ENCODE results near the gene SNRPE.

SNRPE gene

DNA sequence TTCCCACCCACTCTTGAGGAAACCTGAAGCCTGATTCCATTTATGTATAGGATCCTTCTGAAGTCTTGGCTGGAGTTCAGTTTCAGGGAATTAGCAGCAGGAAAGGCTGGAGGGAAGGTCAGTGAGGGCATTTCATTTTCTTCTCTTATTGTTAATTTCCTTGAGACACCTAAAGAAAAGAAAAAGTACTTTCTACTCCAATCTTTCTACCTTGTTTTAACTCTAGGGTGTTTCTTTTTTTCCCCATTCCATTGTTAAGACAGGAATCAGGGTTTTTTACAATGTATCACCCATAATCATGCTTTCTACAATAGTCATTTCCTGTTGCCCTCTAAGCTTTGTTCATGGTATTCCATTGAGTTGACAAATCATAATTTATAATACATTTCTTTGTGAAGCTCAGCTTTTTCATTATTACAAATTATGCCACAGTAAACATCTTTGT is 27.4 kb downstream of the SNRPE start:
- DNase-seq: no peak

DNA sequence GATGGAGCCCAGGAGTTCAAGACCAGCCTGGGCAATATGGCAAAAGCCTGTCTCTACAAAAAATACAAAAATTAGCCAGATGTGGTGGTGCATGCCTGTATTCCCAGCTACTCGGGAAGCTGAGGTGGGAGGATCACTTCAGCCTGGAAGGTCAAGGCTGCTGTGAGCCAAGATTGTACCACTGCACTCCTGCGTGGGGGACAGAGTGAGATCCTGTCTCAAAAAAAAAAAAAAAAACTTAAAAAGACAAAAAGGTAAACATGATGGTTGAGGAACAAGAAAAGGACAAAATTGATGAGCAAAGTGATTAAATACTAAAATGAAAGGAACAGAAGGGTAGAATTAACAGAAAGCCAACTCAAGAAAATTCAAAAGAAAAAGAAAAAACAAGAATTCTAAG is 30.6 kb downstream of the SNRPE start:
- no peak for DNase-seq

DNA sequence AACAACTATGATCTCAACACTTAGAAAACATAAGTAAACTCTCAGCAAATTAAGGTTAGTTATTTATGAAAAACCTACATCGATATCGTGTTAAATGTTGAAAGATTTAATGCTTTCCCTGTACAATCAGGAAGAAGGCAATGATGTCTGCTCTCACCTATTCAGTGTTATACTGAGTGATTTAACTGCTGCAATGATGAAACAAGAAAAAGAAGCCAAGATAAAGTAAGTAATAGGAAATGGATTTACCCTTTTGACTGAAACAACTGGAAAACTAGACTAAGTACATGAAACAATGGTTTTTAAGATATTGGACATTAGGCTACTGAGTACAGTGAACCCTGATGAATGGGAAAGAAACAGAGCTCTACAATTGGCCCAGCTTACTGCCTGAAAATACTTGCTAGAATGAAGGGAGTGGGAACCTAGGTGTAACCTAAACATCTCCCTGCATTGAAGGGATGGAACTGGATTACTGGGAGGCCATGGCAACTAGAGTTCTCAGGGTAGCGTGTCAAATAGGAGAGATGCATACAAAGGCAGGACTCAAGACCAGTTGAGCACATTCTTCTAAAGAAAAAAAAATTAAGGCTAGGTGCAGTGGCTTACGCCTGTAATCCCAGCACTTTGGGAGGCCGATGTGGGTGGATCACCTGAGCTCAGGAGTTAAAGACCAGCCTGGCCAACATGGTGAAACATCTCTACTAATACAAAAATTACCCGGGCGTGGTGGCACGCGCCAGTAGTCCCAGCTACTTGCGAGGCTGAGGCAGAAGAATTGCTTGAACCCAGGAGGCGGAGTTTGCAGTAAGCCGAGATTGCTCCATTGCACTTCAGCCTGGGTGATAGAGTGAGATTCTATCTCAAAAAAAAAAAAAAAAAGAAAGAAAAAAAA is 37.3 kb downstream of the SNRPE start:
- no peak for DNase-seq

DNA sequence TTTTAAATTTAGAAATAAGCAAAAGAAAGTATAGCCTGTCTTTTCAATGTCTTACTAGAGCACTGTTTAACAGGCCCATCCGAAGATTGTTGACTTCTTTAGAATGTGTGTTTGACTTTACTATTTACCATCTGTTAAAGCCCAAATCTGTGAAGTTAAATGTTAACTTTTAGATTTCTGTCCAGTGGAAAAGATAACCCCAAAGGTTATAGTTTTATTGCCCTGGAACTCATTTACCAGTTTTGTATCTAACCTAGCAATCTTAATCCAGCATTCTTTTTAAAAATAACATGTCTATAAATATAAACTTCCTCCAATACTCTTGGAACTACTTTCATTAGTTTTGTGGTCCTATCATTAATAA is 37.9 kb downstream of the SNRPE start:
- DNase-seq: no peak

DNA sequence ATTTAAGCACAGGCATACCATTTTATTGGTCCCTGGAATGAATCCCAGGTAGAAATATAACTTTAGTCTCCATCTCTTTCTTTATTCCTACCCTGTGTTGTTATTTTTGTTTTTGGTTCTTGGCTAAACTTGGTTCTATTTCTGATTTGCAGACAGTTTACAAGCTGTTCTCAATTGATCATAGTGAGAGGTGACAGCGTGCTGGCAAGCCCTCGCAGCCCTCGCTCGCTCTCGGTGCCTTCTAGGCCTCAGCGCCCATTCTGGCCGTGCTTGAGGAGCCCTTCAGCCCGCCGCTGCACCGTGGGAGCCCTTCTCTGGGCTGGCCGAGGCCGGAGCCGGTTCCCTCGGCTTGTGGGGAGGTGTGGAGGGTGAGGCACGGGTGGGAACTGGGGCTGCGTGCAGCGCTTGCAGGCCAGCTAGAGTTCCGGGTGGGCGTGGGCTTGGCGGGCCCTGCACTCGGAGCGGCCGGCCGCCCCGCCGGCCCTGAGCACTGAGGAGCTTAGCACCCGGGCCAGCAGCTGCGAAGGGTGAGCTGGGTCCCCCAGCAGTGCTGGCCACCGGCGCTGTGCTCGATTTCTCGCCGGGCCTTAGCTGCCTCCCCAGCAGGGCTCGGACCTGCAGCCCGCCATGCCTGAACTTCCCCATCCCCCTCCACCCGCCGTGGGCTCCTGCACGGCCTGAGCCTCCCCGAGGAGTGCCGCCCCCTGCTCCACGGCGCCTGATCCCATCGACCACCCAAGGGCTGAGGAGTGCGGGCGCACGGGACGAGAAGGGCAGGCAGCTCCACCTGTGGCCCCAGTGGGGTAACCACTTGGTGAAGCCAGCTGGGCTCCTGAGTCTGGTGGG is 38.7 kb downstream of the SNRPE start:
- no peak for DNase-seq

DNA sequence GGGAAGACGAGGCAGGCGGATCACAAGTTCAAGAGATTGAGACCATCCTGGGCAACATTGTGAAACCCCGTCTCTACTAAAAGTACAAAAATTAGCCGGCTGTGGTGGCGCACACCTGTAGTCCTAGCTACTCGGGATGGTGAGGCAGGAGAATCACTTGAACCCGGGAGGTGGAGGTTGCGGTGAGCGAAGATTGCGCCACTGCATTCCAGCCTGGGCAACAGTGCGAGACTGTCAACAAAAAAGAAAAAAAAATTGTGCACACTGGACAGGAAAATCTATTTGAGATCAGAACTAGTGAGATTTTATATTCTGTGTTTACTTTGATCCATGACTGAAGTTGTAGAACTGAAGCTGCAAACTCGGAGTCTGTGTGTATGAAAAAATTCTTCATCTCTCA is 40.2 kb downstream of the SNRPE start:
- DNase-seq: no peak

DNA sequence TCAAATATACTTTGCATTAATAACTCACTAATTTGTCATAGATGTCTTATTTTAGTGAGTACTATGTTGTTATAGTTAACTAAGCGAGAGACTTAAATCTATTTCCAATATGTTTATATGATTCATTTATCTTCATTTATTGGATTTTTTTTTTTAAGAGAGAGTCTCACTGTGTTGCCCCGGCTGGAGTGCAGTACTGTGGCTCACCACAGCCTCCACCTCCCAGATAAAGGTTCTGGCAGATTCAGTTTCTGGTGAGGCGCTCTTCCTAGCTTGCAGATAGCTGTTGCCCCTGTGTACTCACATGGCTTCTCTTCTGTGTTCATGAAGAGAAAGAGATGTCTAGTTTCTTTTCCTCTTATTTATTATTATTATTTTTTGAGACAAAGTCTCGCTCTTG is 43.9 kb downstream of the SNRPE start:
- no peak for DNase-seq

DNA sequence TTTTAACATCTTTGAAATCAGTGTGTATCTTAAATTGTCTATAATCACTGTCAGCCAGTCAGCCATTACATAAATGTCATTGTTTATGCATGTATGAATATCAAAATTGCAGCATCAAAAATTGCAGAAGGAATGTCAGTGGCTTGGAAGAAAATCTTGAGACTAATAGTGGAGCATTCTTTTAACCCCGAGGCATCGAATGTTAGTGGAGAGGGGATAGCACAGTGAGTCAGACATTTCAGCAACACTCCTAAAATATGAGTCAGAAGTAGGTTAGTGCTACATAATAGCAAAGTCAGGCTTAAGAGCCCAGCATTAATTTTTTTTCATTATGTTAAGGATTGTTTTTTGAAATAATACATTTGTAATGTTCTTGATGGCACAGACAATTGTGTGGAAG is 45.5 kb downstream of the SNRPE start:
- DNase-seq: no peak

DNA sequence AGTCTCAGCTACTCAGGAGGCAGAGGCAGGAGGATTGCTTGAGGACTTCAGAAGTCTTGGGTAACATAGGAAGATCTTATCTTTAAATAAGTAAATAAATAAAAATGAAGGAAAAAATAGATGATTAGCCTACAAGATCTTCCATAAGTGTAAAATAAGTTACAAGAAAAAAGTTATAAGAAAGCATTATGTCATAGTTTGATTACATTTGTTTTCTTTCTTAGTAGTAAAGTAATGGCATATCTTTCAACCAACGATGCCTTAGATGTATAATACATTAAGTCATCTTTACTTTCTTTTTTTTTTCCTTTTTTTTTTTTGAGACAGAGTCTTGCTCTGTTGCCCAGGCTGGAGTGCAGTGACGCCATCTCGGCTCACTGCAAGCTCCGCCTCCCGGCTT is 46.5 kb downstream of the SNRPE start:
- no peak for DNase-seq

DNA sequence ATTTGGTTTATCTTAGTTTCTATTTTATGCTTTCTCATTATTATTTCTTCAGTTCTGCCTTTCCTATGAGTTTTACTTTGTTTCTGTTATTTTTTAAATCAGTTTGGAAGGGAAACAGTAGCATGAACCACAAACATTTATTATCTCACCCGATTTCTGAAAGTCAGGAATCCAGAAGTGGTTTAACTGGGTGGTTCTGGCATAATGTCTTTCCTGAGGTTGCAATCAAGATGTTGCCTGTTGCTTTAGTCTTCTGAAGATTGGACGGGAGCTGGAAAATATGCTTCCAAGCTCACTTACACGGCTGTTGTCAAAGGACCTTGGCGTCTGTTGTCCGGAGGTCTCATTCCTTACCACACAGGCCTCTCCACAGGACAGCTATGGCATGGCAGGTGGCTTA is 50.4 kb downstream of the SNRPE start:
- no peak for DNase-seq

DNA sequence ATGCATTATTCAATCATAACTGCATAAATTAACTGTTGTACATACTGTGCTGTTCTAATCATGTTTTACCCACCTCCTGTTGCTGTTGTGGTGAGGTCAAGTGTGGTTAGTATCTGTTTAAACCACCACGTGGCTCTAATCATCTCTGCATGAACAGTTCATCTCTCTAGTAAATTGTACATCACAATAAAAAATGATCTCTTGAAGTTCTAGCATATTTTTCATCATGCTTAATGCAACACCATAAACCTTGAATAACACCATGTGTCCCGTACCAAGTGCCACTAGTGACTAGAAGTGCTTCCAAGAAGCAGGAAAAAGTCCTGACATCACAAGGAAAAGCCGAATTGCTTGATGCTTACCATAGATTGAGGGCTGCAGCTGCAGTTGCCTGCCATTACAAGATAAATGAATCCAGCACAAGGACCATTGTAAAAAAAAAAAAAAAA is 51.7 kb downstream of the SNRPE start:
- DNase-seq: no peak

DNA sequence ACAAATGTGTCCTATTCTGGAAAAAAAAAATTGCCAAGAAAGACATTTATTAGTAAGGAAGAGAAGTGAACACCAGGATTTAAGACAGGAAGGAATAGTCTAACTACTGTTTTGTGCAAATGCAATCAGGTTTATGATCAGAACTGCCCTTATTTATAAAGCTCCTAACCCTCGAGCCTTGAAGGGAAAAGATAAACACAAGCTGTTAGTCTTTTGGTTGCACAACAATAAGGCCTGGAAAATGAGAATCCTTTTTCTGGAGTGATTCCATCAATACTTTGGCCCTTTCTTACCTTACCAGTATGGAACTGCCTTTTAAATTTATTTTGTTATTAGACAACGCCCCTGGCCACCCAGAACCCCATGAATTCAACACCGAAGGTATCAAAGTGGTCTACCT is 52.9 kb downstream of the SNRPE start:
- no peak for DNase-seq

DNA sequence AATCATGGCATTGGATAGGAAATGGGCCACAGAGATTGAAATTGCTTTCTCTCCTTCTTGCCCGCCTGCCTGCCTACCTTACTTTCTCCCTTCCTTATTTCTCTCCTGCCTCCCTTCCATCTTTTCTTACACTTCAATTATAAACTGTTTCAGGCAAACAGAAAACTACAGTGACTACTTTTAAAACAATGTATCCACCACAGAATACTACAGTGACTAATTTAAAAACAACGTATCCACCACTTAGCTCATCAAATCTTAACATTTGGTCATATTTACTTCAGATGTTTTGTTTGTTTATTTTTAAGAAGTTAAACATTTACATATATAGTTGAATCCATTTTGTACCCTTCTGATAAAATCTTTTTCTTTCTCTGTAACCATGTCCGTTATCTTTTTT is 54.4 kb downstream of the SNRPE start:
- DNase-seq: no peak

DNA sequence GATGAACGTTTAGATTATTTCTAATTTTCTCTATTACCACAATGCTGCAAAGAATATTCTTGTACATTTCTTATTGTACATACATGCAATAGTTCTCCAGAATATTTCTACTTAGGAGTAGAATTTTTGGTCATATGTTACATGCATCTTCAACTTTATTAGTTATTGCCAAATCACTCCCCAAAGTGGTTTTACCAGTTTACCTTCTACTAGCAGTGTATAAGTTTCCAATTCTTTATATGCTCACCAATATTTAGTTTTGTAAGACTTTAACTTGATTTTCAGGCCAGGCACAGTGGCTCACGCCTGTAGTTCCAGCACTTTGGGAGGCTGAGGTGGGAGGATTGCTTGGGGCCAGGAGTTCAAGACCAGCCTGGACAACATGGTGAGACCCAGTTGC is 55.4 kb downstream of the SNRPE start:
- DNase-seq: no peak

All from GF-D8 (cell line).